Pulmonary artery endothelial cell (primary cell): ENCODE measurements around the gene APOL4. TPM values are rescaled to one million over a fixed set of nuclear protein-coding genes. Genes with fewer than 3 reads are reported as not detected.
"Not testable (repeated sequence)": the region's sequence is repeated elsewhere in the genome, so short reads cannot be mapped to it uniquely, and the experiment has no call there.

Source experiments
- DNase-seq: peaks from one replicate; pipeline ENCODE4 v3.0.0-alpha.2; 2011; ENCODE audit warnings: low read depth, low spot score
- total RNA-seq: library from RNA; depleted of rRNA; stranded (reverse); fragments of >200 nt; gene quantifications from 2 replicates; pipeline ENCODE4 v1.2.3, GENCODE V29; 2014

The APOL4 gene
- total RNA-seq, 1 donor from 2014 or later, result 0.53 TPM

- DNase-seq, result no peak
These were observed 6.7 kb upstream of the APOL4 start for GRCh38 chr22:36208162-36208765.

- DNase-seq, result no peak
These were observed 4.6 kb upstream of the APOL4 start for GRCh38 chr22:36206255-36206654.

DNA sequence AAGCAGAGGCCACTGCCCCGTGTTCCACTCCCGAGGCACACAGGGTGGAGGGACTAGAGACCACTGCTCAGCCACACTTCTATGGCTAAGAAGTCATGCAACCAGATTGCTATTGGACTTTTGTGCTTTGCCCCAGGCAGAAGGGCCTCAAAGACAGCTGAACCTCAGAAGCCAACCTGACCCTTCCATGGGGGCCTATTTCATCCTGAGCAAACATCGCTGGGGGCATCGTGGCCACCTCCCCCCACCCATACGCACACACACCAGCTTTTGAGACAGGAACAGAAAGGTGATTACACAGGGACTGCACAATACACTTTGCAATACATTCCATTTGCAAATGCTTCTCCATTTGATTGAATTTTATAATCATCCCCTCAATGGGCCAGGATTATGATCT is 4.0 kb upstream of the APOL4 start:
- not testable (repeated sequence) for DNase-seq

DNA sequence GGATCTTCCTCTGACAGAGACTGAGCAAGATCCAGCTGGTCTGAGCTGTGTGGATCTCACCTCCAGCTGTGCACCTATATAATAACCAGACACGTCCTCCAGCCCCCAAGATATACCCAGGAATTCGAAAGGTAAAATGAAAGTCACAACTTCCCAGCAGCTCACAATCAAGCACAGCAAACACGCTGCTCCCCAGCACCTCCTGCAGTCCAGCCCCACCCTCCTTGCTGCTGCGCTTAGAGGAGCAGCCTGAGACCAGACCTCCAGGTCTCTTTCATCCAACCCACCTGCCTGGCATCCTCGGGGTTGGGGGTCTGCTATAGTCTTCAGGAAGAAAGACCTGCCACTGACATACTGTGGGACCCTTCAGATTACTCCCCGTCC is 3.0 kb upstream of the APOL4 start:
- DNase-seq, result no peak

DNA sequence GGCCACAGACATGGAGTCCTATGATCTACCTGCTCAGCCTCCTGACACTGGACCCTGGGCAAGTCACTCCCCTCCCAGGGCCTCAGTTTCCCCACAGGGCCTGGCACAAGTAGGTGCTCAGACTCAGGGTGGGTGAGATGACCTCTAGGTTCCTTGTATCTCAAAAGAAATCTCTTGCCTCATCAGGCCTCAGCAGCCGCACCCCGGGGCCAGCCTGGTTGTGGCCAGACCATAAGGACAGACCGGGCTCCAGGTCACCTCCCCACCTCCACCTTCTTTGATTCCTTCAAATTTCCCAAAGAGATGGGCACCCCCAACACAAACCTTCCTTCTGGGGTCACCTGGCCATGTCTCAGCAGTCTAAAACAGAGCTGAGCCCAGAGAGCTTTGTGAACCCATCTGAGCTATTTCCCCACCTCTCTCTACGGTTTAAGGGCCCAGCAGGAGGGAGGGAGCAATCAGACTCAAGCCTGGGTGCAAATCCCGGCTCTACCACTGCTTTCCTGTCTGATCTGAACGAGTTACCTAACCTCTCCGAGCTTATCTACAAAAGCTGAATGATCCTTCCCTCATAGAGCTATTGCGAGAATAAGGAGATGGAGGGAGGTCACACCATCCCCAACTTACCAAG is 2.5 kb upstream of the APOL4 start:
- no peak for DNase-seq

DNA sequence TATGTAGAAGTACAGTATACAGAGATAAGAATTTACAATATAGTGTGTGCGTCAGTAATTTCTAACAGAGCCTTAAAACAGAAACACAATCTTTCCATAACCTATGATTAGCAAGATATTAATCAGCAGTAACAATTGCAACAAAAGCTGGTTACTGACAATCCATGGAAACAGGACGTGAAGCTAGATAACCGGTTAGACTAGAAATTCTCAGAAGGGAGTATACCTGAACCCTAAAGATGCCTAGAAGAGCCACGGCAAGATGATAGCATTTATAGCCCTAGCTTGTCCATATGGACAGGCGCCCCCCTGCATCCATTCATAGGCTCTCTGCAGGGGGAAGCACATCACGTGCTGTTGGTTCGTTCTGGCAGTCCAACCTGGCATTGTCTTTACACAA is 1.8 kb upstream of the APOL4 start:
- DNase-seq, result not testable (repeated sequence)

- peak; percentile 36 for DNase-seq
These were observed 1.3 kb upstream of the APOL4 start for GRCh38 chr22:36202906-36203305.

GRCh38 chr22:36201025-36201424 is 584 bp downstream of the APOL4 start:
- DNase-seq, result not testable (repeated sequence)

GRCh38 chr22:36199001-36199551 is 2.5 kb downstream of the APOL4 start:
- DNase-seq, result no peak

- no peak for DNase-seq
These were observed 3.1 kb downstream of the APOL4 start for GRCh38 chr22:36198536-36198935.

GRCh38 chr22:36197514-36198146 is 4.0 kb downstream of the APOL4 start:
- DNase-seq, result no peak

DNA sequence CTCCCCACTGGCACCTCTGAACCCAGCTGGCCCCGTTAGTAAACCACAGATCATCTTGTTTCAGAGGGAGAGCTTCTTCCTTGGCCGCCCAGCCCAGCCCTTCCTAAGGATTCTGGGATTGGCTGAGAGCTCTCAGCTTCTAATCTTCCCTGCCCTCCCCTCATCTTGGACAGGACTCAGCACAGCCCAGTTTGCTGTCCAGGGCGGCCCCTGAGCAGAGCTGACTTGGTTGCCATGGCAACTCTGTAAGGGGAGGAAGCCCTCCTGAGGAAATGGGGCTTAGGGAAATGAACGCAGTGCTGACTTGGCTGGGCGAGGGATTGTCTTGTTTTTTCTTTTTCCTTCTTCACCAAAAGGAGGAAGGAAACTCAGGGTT is 4.6 kb downstream of the APOL4 start:
- DNase-seq, result peak; percentile 40

GRCh38 chr22:36196254-36197064 is 5.2 kb downstream of the APOL4 start:
- DNase-seq, result no peak

GRCh38 chr22:36194971-36195370 is 6.6 kb downstream of the APOL4 start:
- peak; percentile 39 for DNase-seq

DNA sequence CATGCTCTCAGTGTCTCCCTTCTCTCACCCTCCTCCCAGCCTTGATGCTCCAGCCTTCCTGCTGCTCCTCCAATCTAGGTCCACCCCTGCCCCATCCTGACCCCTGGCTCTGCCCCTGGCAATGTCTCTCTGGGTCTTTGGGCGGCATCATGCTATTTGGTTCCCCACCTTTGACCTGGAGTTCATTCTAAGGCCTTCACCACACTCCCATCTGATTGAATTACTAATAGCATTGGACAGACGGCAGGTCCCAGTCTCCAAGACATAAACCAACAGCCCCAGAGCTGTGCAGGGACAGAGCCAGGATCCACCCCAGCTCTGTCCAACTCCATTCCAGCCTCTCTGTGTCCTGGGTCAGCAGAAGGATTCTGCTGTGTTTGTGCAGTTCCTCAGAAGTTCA is 7.2 kb downstream of the APOL4 start:
- no peak for DNase-seq

DNA sequence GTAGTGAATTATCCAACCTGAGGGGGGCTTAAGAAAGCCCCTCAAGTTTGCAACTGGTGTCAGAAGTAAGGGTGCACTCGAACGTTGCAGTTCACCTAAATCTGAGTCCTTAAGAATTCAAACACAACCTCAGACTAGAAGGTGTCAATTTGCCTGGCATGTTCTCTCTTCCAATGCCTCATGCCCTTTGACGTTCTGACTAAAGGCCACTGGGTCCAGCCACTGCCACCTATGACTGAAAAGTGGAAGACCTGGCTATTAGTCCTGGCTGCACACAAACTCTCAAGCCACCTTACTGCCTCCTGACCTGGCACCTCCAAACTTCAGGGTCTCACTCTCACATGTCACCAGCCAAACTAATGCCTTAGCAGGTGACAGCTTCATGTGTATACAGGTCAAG is 8.0 kb downstream of the APOL4 start:
- no peak for DNase-seq

DNA sequence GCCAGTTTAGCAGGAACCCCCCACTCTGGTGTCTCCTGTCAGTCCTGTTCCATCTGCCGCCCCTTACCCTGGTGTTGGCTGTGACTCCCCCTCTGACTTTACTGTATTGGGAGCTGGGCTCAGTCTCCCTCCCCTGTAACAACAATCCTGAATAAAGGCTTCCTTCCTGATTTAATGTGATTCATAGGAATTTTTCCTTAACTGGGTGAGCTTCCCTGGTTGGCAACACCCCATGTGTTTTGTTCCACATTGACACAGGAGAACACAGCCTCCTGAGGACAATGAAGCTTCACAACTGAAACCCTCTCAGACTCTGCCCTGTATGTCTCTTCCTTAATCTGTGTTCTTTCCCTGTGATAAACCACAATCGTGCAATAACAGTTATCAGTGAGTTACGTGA is 8.4 kb downstream of the APOL4 start:
- no peak for DNase-seq

DNA sequence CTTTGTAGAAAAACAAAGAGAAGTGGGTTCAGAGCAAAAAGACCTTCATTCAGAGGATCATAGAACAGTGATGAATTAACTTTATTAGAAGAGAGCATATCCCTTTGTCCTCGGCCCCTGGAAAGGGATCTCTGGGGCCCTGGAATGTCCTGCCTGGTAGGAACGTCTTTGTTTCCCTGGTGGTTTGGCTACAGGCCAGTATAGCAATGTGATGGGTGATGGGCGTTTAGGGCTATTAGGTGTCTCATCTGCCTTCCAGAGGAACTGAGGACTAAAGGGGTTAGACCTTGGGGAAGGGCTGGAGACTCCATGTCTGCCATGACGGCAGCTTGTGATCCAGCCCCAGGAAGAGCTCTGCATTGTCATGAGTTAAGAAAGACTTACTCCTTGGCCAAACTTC is 9.1 kb downstream of the APOL4 start:
- DNase-seq, result no peak

DNA sequence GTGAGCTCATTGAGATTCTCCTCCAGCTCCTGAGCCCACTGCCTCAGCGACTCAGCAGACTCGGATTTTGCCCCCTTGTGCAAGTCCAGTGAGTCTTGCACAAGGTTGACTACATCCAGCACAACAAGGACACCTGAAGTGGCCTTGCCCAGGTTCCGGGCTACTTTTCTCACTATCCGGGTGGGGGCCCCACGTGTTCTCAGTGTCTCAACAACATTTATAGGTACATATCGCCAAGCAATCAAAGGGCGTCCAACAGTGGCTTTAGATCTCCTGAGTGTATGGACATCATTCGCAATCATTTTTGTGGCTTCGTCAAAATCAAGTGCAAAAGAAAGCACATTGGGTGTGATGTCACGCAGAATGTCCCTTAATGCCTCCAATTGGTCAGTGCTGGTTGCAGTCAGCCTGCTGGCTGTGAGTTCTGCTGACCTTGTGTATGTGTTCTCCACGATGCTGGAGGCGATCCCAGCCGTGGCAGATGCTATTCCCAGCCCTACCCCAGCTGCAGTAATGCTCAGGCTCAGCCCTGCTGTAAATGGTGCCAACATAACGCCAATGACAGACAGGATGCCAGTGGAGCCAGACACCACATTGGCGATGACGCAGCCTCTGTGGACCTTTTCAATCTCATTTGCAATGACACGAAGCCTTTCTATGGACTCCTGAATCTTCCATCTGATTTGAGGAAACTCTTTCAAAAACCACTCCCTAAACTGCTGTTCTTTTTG is 10.3 kb downstream of the APOL4 start:
- no peak for DNase-seq

DNA sequence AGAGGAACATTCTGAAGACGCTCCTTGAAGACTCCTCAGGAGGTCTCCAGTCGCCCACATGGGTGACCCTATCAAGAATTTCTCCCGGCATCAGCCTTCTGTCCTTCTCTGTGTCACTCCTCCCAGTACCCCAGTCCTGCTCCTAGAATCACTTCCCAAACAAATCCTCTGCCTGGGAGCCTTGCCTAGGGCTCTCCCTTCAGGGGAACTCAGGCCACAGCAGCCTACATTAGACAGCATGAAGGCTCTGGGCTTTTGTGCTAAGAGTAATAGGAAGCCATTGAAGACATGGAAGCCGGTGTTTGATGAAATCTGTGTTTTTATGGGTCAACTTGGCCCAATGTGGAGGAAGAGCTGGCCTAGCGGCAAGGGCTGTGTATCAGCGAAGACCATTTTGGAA is 13.7 kb downstream of the APOL4 start:
- DNase-seq, result not testable (repeated sequence)
